Measurements from ENCODE around the gene PEX13.
A peak's percentile ranks its signal among the peaks of the same experiment; 100 is the strongest.
"Not testable (repeated sequence)": the region's sequence is repeated elsewhere in the genome, so short reads cannot be mapped to it uniquely, and the experiment has no call there.

The PEX13 gene

DNA sequence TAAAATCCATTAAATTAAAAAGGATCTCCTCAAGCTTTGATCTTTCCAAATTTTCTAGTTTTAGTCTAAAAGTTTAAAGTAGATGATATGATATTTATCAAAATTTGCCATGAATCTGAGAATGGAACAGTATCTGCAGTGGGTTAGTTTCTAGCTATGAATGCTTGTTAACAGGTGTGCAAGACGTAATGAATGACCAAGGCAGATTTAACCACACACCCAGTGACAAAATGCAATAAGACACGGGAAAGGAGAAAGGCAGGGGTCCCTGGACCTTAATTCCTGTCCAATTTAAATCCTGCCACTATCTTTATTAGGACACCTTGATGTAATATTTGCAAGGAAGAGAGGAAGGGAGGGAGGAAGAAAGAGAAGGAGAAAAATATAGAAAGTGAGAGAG is 30.5 kb upstream of the PEX13 start:
- TF ChIP-seq, protein P1, sequence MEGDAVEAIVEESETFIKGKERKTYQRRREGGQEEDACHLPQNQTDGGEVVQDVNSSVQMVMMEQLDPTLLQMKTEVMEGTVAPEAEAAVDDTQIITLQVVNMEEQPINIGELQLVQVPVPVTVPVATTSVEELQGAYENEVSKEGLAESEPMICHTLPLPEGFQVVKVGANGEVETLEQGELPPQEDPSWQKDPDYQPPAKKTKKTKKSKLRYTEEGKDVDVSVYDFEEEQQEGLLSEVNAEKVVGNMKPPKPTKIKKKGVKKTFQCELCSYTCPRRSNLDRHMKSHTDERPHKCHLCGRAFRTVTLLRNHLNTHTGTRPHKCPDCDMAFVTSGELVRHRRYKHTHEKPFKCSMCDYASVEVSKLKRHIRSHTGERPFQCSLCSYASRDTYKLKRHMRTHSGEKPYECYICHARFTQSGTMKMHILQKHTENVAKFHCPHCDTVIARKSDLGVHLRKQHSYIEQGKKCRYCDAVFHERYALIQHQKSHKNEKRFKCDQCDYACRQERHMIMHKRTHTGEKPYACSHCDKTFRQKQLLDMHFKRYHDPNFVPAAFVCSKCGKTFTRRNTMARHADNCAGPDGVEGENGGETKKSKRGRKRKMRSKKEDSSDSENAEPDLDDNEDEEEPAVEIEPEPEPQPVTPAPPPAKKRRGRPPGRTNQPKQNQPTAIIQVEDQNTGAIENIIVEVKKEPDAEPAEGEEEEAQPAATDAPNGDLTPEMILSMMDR (IDR thresholded peaks at IDR 0.05; ENCODE audit: low read depth, low read length): no peak
- TF ChIP-seq, protein P2, sequence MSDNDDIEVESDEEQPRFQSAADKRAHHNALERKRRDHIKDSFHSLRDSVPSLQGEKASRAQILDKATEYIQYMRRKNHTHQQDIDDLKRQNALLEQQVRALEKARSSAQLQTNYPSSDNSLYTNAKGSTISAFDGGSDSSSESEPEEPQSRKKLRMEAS (IDR thresholded peaks at IDR 0.05; ENCODE audit: low read depth, low read length): no peak
- TF ChIP-seq POLR2A (IDR thresholded peaks at IDR 0.05; ENCODE audit: extremely low read depth, insufficient read length): no peak
- TF ChIP-seq MYC (IDR thresholded peaks at IDR 0.05; ENCODE audit: low read depth, low read length): no peak
- no peak for DNase-seq (ENCODE audit: low read depth)
- H3K4me3 ChIP-seq (ENCODE audit: low read depth, low read length): no peak overlapping the region

- not testable (repeated sequence) for H3K4me3 ChIP-seq (ENCODE audit: low read depth, low read length); DNase-seq (ENCODE audit: low read depth)
Measured at GRCh38 chr2:60987656-60988055, 29.9 kb upstream of the PEX13 start.

DNA sequence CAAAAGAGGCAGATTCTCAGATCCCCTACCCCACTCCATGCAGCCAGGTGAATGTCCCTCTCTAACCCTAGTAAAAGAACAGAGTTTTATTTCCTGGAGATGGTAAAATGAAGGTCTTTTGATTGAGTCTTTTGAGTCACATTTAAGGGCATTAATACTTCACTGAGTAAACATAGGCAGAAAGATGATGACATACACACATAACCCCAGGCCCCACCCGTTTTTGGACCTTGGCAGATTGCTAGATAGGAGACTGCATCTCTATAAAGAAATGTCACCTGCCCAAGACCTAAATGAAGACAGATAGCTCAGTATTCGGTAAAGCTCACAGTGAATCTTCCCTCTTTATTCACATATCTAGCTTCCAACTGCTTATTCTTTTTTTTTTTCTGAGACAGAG is 28.3 kb upstream of the PEX13 start:
- no peak overlapping the region for H3K4me3 ChIP-seq (ENCODE audit: low read depth, low read length)
- no peak for DNase-seq (ENCODE audit: low read depth)
- TF ChIP-seq, protein P1 (IDR thresholded peaks at IDR 0.05; ENCODE audit: low read depth, low read length): no peak
- TF ChIP-seq, protein P2 (IDR thresholded peaks at IDR 0.05; ENCODE audit: low read depth, low read length): no peak

- TF ChIP-seq, protein P2 (IDR thresholded peaks at IDR 0.05; ENCODE audit: low read depth, low read length): no peak
- TF ChIP-seq POLR2A (IDR thresholded peaks at IDR 0.05; ENCODE audit: extremely low read depth, insufficient read length) (no peak), MYC (IDR thresholded peaks at IDR 0.05; ENCODE audit: low read depth, low read length) (no peak)
- TF ChIP-seq, protein P1 (IDR thresholded peaks at IDR 0.05; ENCODE audit: low read depth, low read length): no peak
- DNase-seq (ENCODE audit: low read depth): no peak
- no peak overlapping the region for H3K4me3 ChIP-seq (ENCODE audit: low read depth, low read length)
Measured at GRCh38 chr2:60991644-60992043, 25.9 kb upstream of the PEX13 start.

GRCh38 chr2:60992985-60993392 is 24.5 kb upstream of the PEX13 start:
- TF ChIP-seq POLR2A (IDR thresholded peaks at IDR 0.05; ENCODE audit: extremely low read depth, insufficient read length) (no peak), MYC (IDR thresholded peaks at IDR 0.05; ENCODE audit: low read depth, low read length) (no peak)
- TF ChIP-seq, protein P1 (IDR thresholded peaks at IDR 0.05; ENCODE audit: low read depth, low read length): no peak
- TF ChIP-seq, protein P2 (IDR thresholded peaks at IDR 0.05; ENCODE audit: low read depth, low read length): no peak
- H3K4me3 ChIP-seq (ENCODE audit: low read depth, low read length): no peak overlapping the region
- DNase-seq (ENCODE audit: low read depth): peak; percentile 68

GRCh38 chr2:60994131-60994530 is 23.4 kb upstream of the PEX13 start:
- DNase-seq (ENCODE audit: low read depth): no peak
- no peak overlapping the region for H3K4me3 ChIP-seq (ENCODE audit: low read depth, low read length)
- no peak for TF ChIP-seq POLR2A (IDR thresholded peaks at IDR 0.05; ENCODE audit: extremely low read depth, insufficient read length)
- TF ChIP-seq, protein P1 (IDR thresholded peaks at IDR 0.05; ENCODE audit: low read depth, low read length): no peak
- TF ChIP-seq, protein P2 (IDR thresholded peaks at IDR 0.05; ENCODE audit: low read depth, low read length): no peak
- no peak for TF ChIP-seq MYC (IDR thresholded peaks at IDR 0.05; ENCODE audit: low read depth, low read length)
